CD4-positive, alpha-beta T cell (primary cell): ENCODE measurements around the gene CCR5AS.

Experiments used
- ATAC-seq: fragments of 200-7000 bp; cut with Tn5 transposase; one replicate; pipeline ENCODE4 v1.10.0; 2022; ENCODE audit warnings: mild to moderate bottlenecking; ENCODE audit not compliant: poor library complexity
- CTCF ChIA-PET: fragments of 350-600 bp; sonication (Branson Sonifier 250); formaldehyde crosslinking; loops from one replicate; lab custom pipeline; 2021; ENCODE audit warnings: antibody characterized with exemption, inconsistent platforms; lab: Charles Lee
- POLR2A ChIA-PET: fragments of 350-600 bp; sonication (Branson Sonifier 250); formaldehyde crosslinking; loops from one replicate; lab custom pipeline; 2021; ENCODE audit warnings: antibody characterized with exemption, inconsistent platforms; lab: Charles Lee
- DNase-seq, 14 experiments: peaks; one replicate each; pipeline ENCODE4 v3.0.0-alpha.2; 2013 to 2020; ENCODE audit warnings: mixed read lengths in 2 of 14
- H3K27ac ChIP-seq, 2 donors: one replicate each; pipeline versions ENCODE4 v1.5.1 to v1.7.0; 2013; ENCODE audit warnings: low read length in 2 of 2, low read depth in 1 of 2, mild to moderate bottlenecking in 1 of 2
- H3K27me3 ChIP-seq, 2 experiments: 1 replicate in 1 of 2; 2 replicates in 1 of 2; pipeline versions ENCODE4 v1.6.1 to v1.7.0; 2013; ENCODE audit warnings: low read length in 2 of 2, control low read depth in 1 of 2, mild to moderate bottlenecking in 1 of 2, moderate library complexity in 1 of 2; ENCODE audit not compliant: insufficient read depth in 2 of 2, control insufficient read depth in 1 of 2
- H3K36me3 ChIP-seq: one replicate; pipeline ENCODE4 v1.6.1; 2013; ENCODE audit warnings: low read length, control low read depth; ENCODE audit not compliant: insufficient read depth
- H3K4me1 ChIP-seq: one replicate; pipeline ENCODE4 v1.6.1; 2013; ENCODE audit warnings: low read length, control low read depth; ENCODE audit not compliant: insufficient read depth
- H3K4me3 ChIP-seq: one replicate; pipeline ENCODE4 v1.5.1; 2013; ENCODE audit warnings: mild to moderate bottlenecking, low read length, moderate library complexity
- H3K9me3 ChIP-seq, 2 experiments: 1 replicate in 1 of 2; 2 replicates in 1 of 2; pipeline versions ENCODE4 v1.6.1 to v1.7.0; 2013; ENCODE audit warnings: low read length in 2 of 2, mild to moderate bottlenecking in 2 of 2, control low read depth in 1 of 2, moderate library complexity in 1 of 2; ENCODE audit not compliant: control insufficient read depth in 1 of 2, insufficient read depth in 1 of 2
- H3K27ac Mint-ChIP-seq: one replicate; pipeline ENCODE4 v1.8.0; 2020; ENCODE audit warnings: mixed read lengths
- H3K27me3 Mint-ChIP-seq: one replicate; pipeline ENCODE4 v1.8.0; 2021; ENCODE audit warnings: mixed read lengths
- H3K36me3 Mint-ChIP-seq: one replicate; pipeline ENCODE4 v1.8.0; 2021; ENCODE audit warnings: low read depth, mixed read lengths
- H3K4me1 Mint-ChIP-seq: one replicate; pipeline ENCODE4 v1.8.0; 2021; ENCODE audit warnings: low read depth, mixed read lengths
- H3K4me3 Mint-ChIP-seq: one replicate; pipeline ENCODE4 v1.8.0; 2020; ENCODE audit warnings: mild to moderate bottlenecking, mixed read lengths
- H3K9me3 Mint-ChIP-seq: one replicate; pipeline ENCODE4 v1.8.0; 2020; ENCODE audit warnings: mixed read lengths
- intact Hi-C, 2 experiments: fragments of 100-400 bp; cut with DNase I in 1 of 2; cut with micrococcal nuclease in 1 of 2; formaldehyde crosslinking; loops; one replicate each; pipeline versions ENCODE4 v1.15.1 to v1.9.0; 2023 to 2025; cut with DNase I, micrococcal nuclease
- TF ChIP-seq, protein P1 (sequence below): fragments of 200-600 bp; IDR thresholded peaks from one replicate; pipeline ENCODE4 v1.8.0; 2022; ENCODE audit warnings: antibody characterized with exemption, mild to moderate bottlenecking

Gene CCR5AS

DNA sequence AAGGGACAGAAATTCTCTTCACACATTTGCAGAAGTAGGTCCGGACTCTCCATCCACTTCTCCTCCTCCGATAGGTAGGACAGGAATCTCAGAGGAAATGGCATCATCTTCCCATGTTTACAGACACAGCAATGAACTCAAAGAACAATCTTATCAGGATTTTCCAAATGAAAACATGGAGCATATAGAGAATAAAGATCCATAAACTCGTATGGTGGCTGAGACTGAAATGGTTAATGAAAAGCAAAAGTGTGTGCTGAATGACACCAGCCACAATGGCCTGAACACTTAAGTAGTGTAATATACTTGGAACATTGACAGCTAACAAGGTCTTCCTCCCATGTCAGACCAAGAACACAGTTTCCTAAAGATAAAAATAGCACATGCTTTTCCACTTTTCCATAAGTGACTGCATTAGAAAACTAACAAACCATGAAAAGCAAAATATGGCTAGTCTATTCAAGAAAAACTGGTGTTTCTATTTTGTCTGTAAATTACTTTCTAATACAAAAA lies 6.0 kb upstream of the CCR5AS start:
- Mint-ChIP-seq H3K4me1 (peaks cover 19% of the 10 kb centered on the region), H3K27me3 (no peaks in the 10 kb centered on the region)
- CTCF ChIA-PET: interaction anchor here (0.6 kb wide), 1 partner anchor 309 kb away, joined by 3 read pairs; no protein-coding TSS in a partner anchor

DNA sequence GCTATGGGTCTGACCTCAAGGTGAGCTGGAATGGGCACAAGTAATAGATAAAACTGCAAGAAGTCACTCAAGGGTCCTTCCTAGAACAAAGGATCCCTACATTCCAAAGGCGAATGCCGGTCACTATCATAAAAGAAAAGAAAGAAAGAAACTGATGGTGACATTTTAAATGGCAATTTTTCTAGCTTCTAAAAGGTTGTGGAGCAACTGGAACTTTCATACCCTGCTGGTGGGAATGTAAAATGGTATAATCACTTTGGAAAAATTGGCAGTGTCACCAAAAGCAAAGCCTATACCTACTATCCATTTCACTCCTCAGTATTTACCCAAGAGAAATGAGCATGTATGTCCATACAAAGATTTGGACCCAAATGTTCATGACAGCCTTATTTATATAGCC lies 4.4 kb upstream of the CCR5AS start:
- ChIA-PET POLR2A (no interaction called here), CTCF (no interaction called here)
- intact Hi-C loops: no loop called here
- H3K27ac ChIP-seq: no peak overlapping the region
- Mint-ChIP-seq H3K4me1 (peaks cover 31% of the 10 kb centered on the region), H3K27ac (no peak overlapping the region), H3K36me3 (no peaks in the 10 kb centered on the region), H3K27me3 (no peaks in the 10 kb centered on the region), H3K4me3 (no peak overlapping the region), H3K9me3 (no peaks in the 10 kb centered on the region)
- no peaks in the 10 kb centered on the region for H3K27me3 ChIP-seq
- H3K4me3 ChIP-seq: no peak overlapping the region
- DNase-seq (no peak), ATAC-seq (no peak)
- no peaks in the 10 kb centered on the region for H3K9me3 ChIP-seq
- H3K4me1 ChIP-seq: peaks cover 17% of the 10 kb centered on the region
- H3K36me3 ChIP-seq: no peaks in the 10 kb centered on the region
- TF ChIP-seq, protein P1, sequence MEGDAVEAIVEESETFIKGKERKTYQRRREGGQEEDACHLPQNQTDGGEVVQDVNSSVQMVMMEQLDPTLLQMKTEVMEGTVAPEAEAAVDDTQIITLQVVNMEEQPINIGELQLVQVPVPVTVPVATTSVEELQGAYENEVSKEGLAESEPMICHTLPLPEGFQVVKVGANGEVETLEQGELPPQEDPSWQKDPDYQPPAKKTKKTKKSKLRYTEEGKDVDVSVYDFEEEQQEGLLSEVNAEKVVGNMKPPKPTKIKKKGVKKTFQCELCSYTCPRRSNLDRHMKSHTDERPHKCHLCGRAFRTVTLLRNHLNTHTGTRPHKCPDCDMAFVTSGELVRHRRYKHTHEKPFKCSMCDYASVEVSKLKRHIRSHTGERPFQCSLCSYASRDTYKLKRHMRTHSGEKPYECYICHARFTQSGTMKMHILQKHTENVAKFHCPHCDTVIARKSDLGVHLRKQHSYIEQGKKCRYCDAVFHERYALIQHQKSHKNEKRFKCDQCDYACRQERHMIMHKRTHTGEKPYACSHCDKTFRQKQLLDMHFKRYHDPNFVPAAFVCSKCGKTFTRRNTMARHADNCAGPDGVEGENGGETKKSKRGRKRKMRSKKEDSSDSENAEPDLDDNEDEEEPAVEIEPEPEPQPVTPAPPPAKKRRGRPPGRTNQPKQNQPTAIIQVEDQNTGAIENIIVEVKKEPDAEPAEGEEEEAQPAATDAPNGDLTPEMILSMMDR: no peak

More for the DNA sequence above, 6.0 kb upstream of the CCR5AS start:
- ATAC-seq (no peak), DNase-seq (no peak)
- Mint-ChIP-seq H3K4me3 (no peak overlapping the region), H3K9me3 (no peaks in the 10 kb centered on the region), H3K27ac (no peak overlapping the region), H3K36me3 (no peaks in the 10 kb centered on the region)
- TF ChIP-seq, protein P1: no peak
- Histone ChIP-seq H3K27me3 (no peaks in the 10 kb centered on the region), H3K4me3 (no peak overlapping the region), H3K36me3 (no peaks in the 10 kb centered on the region), H3K9me3 (no peaks in the 10 kb centered on the region), H3K27ac (no peak overlapping the region), H3K4me1 (peaks cover 5% of the 10 kb centered on the region)
- POLR2A ChIA-PET: no interaction called here
- intact Hi-C loops: no loop called here

GRCh38 chr3:46410669-46411068 lies 3.8 kb upstream of the CCR5AS start:
- intact Hi-C loops: no loop called here
- Histone ChIP-seq H3K27me3 (no peaks in the 10 kb centered on the region), H3K27ac (no peak overlapping the region), H3K4me1 (peaks cover 20% of the 10 kb centered on the region), H3K36me3 (no peaks in the 10 kb centered on the region), H3K9me3 (no peaks in the 10 kb centered on the region), H3K4me3 (no peak overlapping the region)
- Mint-ChIP-seq H3K9me3 (no peaks in the 10 kb centered on the region), H3K36me3 (no peaks in the 10 kb centered on the region), H3K4me1 (peaks cover 31% of the 10 kb centered on the region), H3K4me3 (no peak overlapping the region), H3K27me3 (no peaks in the 10 kb centered on the region), H3K27ac (no peak overlapping the region)
- ChIA-PET POLR2A (no interaction called here), CTCF (no interaction called here)
- no peak for DNase-seq
- TF ChIP-seq, protein P1: no peak
- ATAC-seq: no peak
